Osteocyte (in vitro differentiated cells): ENCODE measurements around the gene KCNK15. TPM values are rescaled to one million over a fixed set of nuclear protein-coding genes. Genes with fewer than 3 reads are reported as not detected.

ENCODE experiments used
- DNase-seq: peaks from one replicate; pipeline ENCODE4 v3.0.0; 2021; ENCODE audit warnings: mixed read lengths; ENCODE audit not compliant: unreplicated experiment; ENCODE audit errors: extremely low spot score
- H3K27ac Mint-ChIP-seq: one replicate; pipeline ENCODE4 v1.8.0; 2021; ENCODE audit warnings: mild to moderate bottlenecking, mixed read lengths; ENCODE audit not compliant: unreplicated experiment
- H3K27me3 Mint-ChIP-seq: one replicate; pipeline ENCODE4 v1.8.0; 2021; ENCODE audit warnings: mixed read lengths; ENCODE audit not compliant: unreplicated experiment
- H3K36me3 Mint-ChIP-seq: one replicate; pipeline ENCODE4 v1.8.0; 2021; ENCODE audit warnings: mixed read lengths; ENCODE audit not compliant: unreplicated experiment
- H3K4me1 Mint-ChIP-seq: one replicate; pipeline ENCODE4 v1.8.0; 2021; ENCODE audit warnings: mixed read lengths; ENCODE audit not compliant: unreplicated experiment
- H3K4me3 Mint-ChIP-seq: one replicate; pipeline ENCODE4 v1.8.0; 2021; ENCODE audit warnings: mild to moderate bottlenecking, moderate library complexity, mixed read lengths; ENCODE audit not compliant: unreplicated experiment
- H3K9me3 Mint-ChIP-seq: one replicate; pipeline ENCODE4 v1.8.0; 2021; ENCODE audit warnings: mixed read lengths; ENCODE audit not compliant: unreplicated experiment
- total RNA-seq: library from RNA; stranded (reverse); gene quantifications from 2 replicates; pipeline ENCODE4 v1.2.1, GENCODE V29; 2021
- TF ChIP-seq, protein P1 (sequence below): fragments of 200-600 bp; sonication (generic); IDR thresholded peaks from 2 replicates; pipeline ENCODE4 v1.5.0; 2021; ENCODE audit warnings: antibody characterized with exemption, mild to moderate bottlenecking, moderate library complexity

Gene KCNK15
- total RNA-seq, 1 donor from 2014 or later = 21.5 TPM

DNA sequence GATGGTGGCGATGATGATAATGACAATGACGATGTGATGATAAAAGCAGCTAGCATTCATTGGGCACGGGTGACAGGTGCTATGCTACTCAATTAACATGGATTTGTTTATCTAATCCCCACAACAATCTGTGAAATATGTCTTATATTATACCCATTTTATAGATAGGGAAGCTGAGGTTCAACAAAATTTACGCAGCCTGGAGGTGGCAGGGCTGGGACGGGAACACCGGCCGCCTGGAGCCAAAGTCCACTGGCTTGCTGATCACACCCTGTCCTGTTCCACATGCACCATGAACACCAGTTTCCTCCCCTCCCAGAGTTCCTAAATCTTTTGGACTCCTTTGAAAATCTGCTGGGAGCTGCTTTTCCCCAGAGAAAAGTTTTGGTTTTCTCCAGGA lies 41.6 kb downstream of the KCNK15 start:
- Mint-ChIP-seq H3K36me3 (no peaks in the 10 kb centered on the region), H3K27ac (no peak overlapping the region), H3K4me1 (no peaks in the 10 kb centered on the region), H3K4me3 (no peak overlapping the region), H3K27me3 (peaks cover 34% of the 10 kb centered on the region), H3K9me3 (no peaks in the 10 kb centered on the region)
- TF ChIP-seq, protein P1, sequence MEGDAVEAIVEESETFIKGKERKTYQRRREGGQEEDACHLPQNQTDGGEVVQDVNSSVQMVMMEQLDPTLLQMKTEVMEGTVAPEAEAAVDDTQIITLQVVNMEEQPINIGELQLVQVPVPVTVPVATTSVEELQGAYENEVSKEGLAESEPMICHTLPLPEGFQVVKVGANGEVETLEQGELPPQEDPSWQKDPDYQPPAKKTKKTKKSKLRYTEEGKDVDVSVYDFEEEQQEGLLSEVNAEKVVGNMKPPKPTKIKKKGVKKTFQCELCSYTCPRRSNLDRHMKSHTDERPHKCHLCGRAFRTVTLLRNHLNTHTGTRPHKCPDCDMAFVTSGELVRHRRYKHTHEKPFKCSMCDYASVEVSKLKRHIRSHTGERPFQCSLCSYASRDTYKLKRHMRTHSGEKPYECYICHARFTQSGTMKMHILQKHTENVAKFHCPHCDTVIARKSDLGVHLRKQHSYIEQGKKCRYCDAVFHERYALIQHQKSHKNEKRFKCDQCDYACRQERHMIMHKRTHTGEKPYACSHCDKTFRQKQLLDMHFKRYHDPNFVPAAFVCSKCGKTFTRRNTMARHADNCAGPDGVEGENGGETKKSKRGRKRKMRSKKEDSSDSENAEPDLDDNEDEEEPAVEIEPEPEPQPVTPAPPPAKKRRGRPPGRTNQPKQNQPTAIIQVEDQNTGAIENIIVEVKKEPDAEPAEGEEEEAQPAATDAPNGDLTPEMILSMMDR = no peak
- no peak for DNase-seq

DNA sequence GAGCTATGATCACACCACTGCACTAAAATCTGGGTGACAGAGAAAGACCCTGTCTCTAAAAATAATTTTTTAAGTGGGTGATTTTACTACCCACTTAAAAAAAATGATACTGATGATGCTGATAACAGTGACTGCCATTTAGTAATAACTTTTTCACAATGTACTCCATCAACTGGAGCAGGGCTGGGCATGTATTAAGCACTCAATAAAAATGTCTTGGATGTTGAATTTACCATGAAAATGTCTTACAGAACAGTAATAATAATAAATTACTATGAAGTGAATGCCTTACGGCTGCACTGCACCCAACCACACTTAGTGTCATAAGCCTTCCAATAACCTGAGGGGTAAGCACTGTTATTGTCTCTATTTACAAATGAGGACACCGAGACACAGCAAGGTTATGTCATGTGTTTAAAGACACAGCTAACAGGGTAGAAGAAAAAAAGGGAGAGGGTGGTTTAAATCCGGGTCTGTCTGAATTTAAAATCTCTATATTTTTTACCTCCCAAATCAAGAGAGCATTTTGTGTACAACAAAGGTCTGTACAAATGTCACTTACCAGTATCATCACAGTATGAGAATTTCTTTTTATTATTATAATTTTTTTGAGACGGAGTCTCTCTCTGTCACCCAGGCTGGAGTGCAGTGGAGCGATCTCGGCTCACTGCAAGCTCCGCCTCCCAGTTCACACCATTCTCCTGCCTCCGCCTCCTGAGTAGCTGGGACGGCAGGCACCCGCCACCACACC lies 43.2 kb downstream of the KCNK15 start:
- no peak for DNase-seq
- H3K4me3 Mint-ChIP-seq = no peak overlapping the region
- no peaks in the 10 kb centered on the region for H3K4me1 Mint-ChIP-seq
- H3K9me3 Mint-ChIP-seq = no peaks in the 10 kb centered on the region
- TF ChIP-seq, protein P1 = no peak
- no peak overlapping the region for H3K27ac Mint-ChIP-seq
- peaks cover 34% of the 10 kb centered on the region for H3K27me3 Mint-ChIP-seq
- no peaks in the 10 kb centered on the region for H3K36me3 Mint-ChIP-seq

DNA sequence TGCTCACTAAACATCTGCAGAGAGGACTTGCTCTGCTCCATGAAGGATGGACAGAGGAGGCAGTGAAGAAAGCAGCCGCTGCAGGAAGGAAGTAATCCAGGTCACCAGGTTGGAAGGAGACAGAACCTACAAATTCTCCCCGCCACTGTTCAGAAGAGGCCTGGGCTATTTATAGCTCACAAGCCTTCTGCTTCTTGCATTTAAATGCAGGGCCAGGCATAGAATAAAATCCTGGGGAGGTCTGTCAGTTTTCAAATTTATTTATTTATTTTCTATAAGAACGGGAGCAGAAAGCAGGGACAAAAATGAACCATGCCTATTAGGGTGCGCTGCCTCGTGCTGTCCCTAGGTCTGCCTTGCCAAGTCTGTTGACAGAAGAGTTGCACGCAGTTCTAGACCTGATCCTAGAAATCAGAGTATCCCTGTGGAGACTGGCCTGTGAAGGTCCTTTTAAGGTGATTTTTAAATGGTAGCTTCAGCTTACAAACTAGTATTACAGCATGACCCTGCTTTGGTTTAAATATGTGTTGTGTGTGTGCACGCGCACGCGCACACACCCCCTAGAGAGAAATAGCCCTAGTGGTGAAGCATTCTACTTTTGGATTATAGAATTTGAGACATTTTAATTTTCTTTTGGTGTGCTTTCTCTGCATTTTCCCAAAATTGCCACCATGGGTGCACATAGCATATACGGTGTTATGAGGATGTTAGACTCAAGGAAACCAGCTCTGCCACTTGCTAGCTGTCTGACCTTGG lies 45.2 kb downstream of the KCNK15 start:
- H3K4me3 Mint-ChIP-seq = no peak overlapping the region
- no peak overlapping the region for H3K27ac Mint-ChIP-seq
- H3K4me1 Mint-ChIP-seq = no peaks in the 10 kb centered on the region
- TF ChIP-seq, protein P1 = no peak
- no peaks in the 10 kb centered on the region for H3K9me3 Mint-ChIP-seq
- H3K27me3 Mint-ChIP-seq = peaks cover 38% of the 10 kb centered on the region
- no peak for DNase-seq
- no peaks in the 10 kb centered on the region for H3K36me3 Mint-ChIP-seq

DNA sequence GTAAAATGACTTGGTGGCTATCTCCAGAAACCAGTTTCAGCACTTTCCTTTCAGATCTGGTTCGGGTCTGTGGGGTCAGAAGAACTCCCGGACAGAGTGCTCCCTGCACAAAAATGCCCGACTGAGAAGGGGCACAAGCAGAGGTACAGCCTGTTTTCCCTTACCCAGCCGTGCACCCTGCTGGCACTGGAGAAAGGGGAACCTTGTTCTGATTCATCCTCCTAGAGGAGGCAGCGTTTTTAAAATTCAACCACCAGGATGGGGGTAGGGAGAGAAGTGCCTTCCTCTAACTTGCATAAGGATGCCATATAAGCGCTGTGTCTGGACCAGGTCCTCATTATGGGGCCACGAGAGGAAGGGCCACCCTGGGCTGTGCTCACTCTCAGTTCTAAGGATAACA lies 47.1 kb downstream of the KCNK15 start:
- TF ChIP-seq, protein P1 = no peak
- no peaks in the 10 kb centered on the region for H3K9me3 Mint-ChIP-seq
- H3K27me3 Mint-ChIP-seq = peaks cover 43% of the 10 kb centered on the region
- no peak overlapping the region for H3K4me3 Mint-ChIP-seq
- no peak overlapping the region for H3K27ac Mint-ChIP-seq
- no peaks in the 10 kb centered on the region for H3K4me1 Mint-ChIP-seq
- no peaks in the 10 kb centered on the region for H3K36me3 Mint-ChIP-seq
- DNase-seq = no peak

DNA sequence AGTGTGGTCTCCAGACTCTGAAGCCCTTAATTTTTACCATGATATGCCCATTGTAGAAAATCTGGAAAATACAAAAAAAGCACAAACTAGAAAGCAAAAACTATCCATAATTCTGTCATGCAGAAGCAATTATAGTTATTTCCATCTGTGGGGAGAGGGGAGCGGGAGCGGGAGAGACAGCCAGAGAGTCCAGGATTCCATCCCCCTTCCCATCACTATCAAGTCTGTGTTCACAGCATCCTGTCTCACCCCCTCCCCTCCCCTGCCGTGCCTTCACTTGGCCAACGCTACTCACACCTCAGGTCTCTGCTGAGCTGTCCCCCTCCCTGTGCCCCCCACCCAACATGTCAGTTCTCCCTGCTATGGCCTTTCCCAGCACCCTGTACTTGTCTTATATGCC lies 50.2 kb downstream of the KCNK15 start:
- DNase-seq = no peak
- H3K27ac Mint-ChIP-seq = no peak overlapping the region
- H3K4me3 Mint-ChIP-seq = no peak overlapping the region
- no peaks in the 10 kb centered on the region for H3K36me3 Mint-ChIP-seq
- TF ChIP-seq, protein P1 = no peak
- H3K4me1 Mint-ChIP-seq = no peaks in the 10 kb centered on the region
- H3K9me3 Mint-ChIP-seq = no peaks in the 10 kb centered on the region
- H3K27me3 Mint-ChIP-seq = peaks cover 36% of the 10 kb centered on the region
